ENCODE data around the gene E2F8. TPM values are rescaled to one million over a fixed set of nuclear protein-coding genes. Genes with fewer than 3 reads are reported as not detected.

The E2F8 gene
- total RNA-seq, 1 donor from 2014 or later, result 3.0 TPM

GRCh38 chr11:19252394-19253152 lies 11.8 kb upstream of the E2F8 start:
- DNase-seq (ENCODE audit: low spot score), result no peak

- DNase-seq (ENCODE audit: low spot score), result no peak
These were observed 10.8 kb upstream of the E2F8 start for GRCh38 chr11:19251577-19251976.

- no peak for DNase-seq (ENCODE audit: low spot score)
These were observed 6.1 kb upstream of the E2F8 start for GRCh38 chr11:19246816-19247215.

GRCh38 chr11:19245351-19245750 lies 4.6 kb upstream of the E2F8 start:
- DNase-seq (ENCODE audit: low spot score), result no peak

GRCh38 chr11:19244621-19245020 lies 3.9 kb upstream of the E2F8 start:
- DNase-seq (ENCODE audit: low spot score), result peak; percentile 68

GRCh38 chr11:19244084-19244483 lies 3.3 kb upstream of the E2F8 start:
- peak; percentile 65 for DNase-seq (ENCODE audit: low spot score)

- DNase-seq (ENCODE audit: low spot score), result no peak
These were observed 2.9 kb upstream of the E2F8 start for GRCh38 chr11:19243613-19244012.

GRCh38 chr11:19243143-19243542 lies 2.4 kb upstream of the E2F8 start:
- no peak for DNase-seq (ENCODE audit: low spot score)

- no peak for DNase-seq (ENCODE audit: low spot score)
These were observed 1.6 kb upstream of the E2F8 start for GRCh38 chr11:19242179-19242932.

GRCh38 chr11:19241260-19242178 lies 774 bp upstream of the E2F8 start:
- DNase-seq (ENCODE audit: low spot score), result no peak

GRCh38 chr11:19239039-19239438 lies 1.7 kb downstream of the E2F8 start:
- no peak for DNase-seq (ENCODE audit: low spot score)

GRCh38 chr11:19237813-19238212 lies 2.9 kb downstream of the E2F8 start:
- DNase-seq (ENCODE audit: low spot score), result no peak

- no peak for DNase-seq (ENCODE audit: low spot score)
These were observed 3.4 kb downstream of the E2F8 start for GRCh38 chr11:19237381-19237780.

GRCh38 chr11:19234231-19234817 lies 6.4 kb downstream of the E2F8 start:
- no peak for DNase-seq (ENCODE audit: low spot score)

- DNase-seq (ENCODE audit: low spot score), result no peak
These were observed 7.7 kb downstream of the E2F8 start for GRCh38 chr11:19232910-19233503.

GRCh38 chr11:19229671-19230070 lies 11.1 kb downstream of the E2F8 start:
- no peak for DNase-seq (ENCODE audit: low spot score)

GRCh38 chr11:19228968-19229367 lies 11.8 kb downstream of the E2F8 start:
- DNase-seq (ENCODE audit: low spot score), result no peak

- no peak for DNase-seq (ENCODE audit: low spot score)
These were observed 14.2 kb downstream of the E2F8 start for GRCh38 chr11:19226378-19227195.

- no peak for DNase-seq (ENCODE audit: low spot score)
These were observed 15.2 kb downstream of the E2F8 start for GRCh38 chr11:19225581-19225980.

GRCh38 chr11:19225123-19225522 lies 15.6 kb downstream of the E2F8 start:
- DNase-seq (ENCODE audit: low spot score), result no peak
